SK-N-SH treated with all-trans-retinoic acid at 6 μM for 48 hours (cell line): ENCODE results near the gene NOXO1.
"Not testable (repeated sequence)": the region's sequence is repeated elsewhere in the genome, so short reads cannot be mapped to it uniquely, and the experiment has no call there.

Experiments
- ATAC-seq: fragments of 200-7000 bp; cut with Tn5 transposase; 3 replicates; pipeline ENCODE4 v1.9.1; 2020; ENCODE audit warnings: mild to moderate bottlenecking, moderate library complexity
- BACH2 ChIP-seq: fragments of 250-450 bp; sonication (Bioruptor Pico); IDR thresholded peaks from 2 replicates; pipeline ENCODE4 v1.9.0; 2021; ENCODE audit warnings: mild to moderate bottlenecking, borderline replicate concordance
- CSRNP3 ChIP-seq: fragments of 250-450 bp; sonication (Bioruptor Pico); IDR thresholded peaks from 2 replicates; pipeline ENCODE4 v1.5.1; 2021; ENCODE audit warnings: mild to moderate bottlenecking, moderate library complexity
- ESRRG ChIP-seq: fragments of 250-450 bp; sonication (Bioruptor Pico); IDR thresholded peaks from 2 replicates; pipeline ENCODE4 v1.6.1; 2021; ENCODE audit warnings: mild to moderate bottlenecking
- GLIS3 ChIP-seq: fragments of 250-450 bp; sonication (Bioruptor Pico); IDR thresholded peaks from 2 replicates; pipeline ENCODE4 v1.5.0; 2020; ENCODE audit warnings: mild to moderate bottlenecking, moderate library complexity
- ISL1 ChIP-seq: fragments of 250-450 bp; sonication (Bioruptor Pico); IDR thresholded peaks from 2 replicates; pipeline ENCODE4 v2.1.2; 2022; ENCODE audit warnings: mild to moderate bottlenecking, moderate library complexity
- PATZ1 ChIP-seq: fragments of 250-450 bp; sonication (Bioruptor Pico); IDR thresholded peaks from 2 replicates; pipeline ENCODE4 v1.8.0; 2020; ENCODE audit warnings: mild to moderate bottlenecking, moderate library complexity, borderline replicate concordance
- PPARA ChIP-seq: fragments of 250-450 bp; sonication (Bioruptor Pico); IDR thresholded peaks from 2 replicates; pipeline ENCODE4 v1.5.0; 2020; ENCODE audit warnings: mild to moderate bottlenecking, borderline replicate concordance
- RARB ChIP-seq: fragments of 250-450 bp; sonication (Bioruptor Pico); IDR thresholded peaks from 2 replicates; pipeline ENCODE4 v1.8.0; 2021; ENCODE audit warnings: mild to moderate bottlenecking, moderate library complexity
- TCF4 ChIP-seq: fragments of 250-450 bp; sonication (Bioruptor Pico); IDR thresholded peaks from 2 replicates; pipeline ENCODE4 v1.8.0; 2021; ENCODE audit warnings: mild to moderate bottlenecking, moderate library complexity, borderline replicate concordance
- ZC3H10 ChIP-seq: fragments of 250-450 bp; sonication (Bioruptor Pico); IDR thresholded peaks from 2 replicates; pipeline ENCODE4 v1.5.1; 2021; ENCODE audit warnings: mild to moderate bottlenecking, moderate library complexity
- ZFP30 ChIP-seq: fragments of 450-650 bp; formaldehyde crosslinking; IDR thresholded peaks from 2 replicates; pipeline ENCODE4 v1.5.0; 2022; ENCODE audit warnings: mild to moderate bottlenecking, moderate library complexity
- ZNF565 ChIP-seq: fragments of 450-650 bp; formaldehyde crosslinking; conservative IDR thresholded peaks from 2 replicates; pipeline ENCODE4 v1.5.0; 2020; ENCODE audit warnings: low read depth, mild to moderate bottlenecking, moderate library complexity
- ZNF70 ChIP-seq: fragments of 450-650 bp; formaldehyde crosslinking; IDR thresholded peaks from 2 replicates; pipeline ENCODE4 v1.5.0; 2020; ENCODE audit warnings: mild to moderate bottlenecking, moderate library complexity
- ZNF8 ChIP-seq: fragments of 450-650 bp; formaldehyde crosslinking; IDR thresholded peaks from 2 replicates; pipeline ENCODE4 v1.5.0; 2020; ENCODE audit warnings: mild to moderate bottlenecking, moderate library complexity
- TF ChIP-seq, protein P1 (sequence below): fragments of 250-450 bp; sonication (Bioruptor Pico); IDR thresholded peaks from 2 replicates; pipeline ENCODE4 v1.5.1; 2020; ENCODE audit warnings: low read depth, mild to moderate bottlenecking, moderate library complexity
- TF ChIP-seq, protein P2 (sequence below): fragments of 250-450 bp; sonication (Bioruptor Pico); IDR thresholded peaks from 2 replicates; pipeline ENCODE4 v1.5.0; 2020; ENCODE audit warnings: mild to moderate bottlenecking, moderate library complexity

Gene NOXO1

GRCh38 chr16:1942810-1943726 lies 38.2 kb downstream of the NOXO1 start, which contains the start of gene MSRB1:
Gene MSRB1 (minus strand): TSS chr16:1943199. CDS start chr16:1943156, 43 bp downstream.
- peak; percentile 97 for ATAC-seq

DNA sequence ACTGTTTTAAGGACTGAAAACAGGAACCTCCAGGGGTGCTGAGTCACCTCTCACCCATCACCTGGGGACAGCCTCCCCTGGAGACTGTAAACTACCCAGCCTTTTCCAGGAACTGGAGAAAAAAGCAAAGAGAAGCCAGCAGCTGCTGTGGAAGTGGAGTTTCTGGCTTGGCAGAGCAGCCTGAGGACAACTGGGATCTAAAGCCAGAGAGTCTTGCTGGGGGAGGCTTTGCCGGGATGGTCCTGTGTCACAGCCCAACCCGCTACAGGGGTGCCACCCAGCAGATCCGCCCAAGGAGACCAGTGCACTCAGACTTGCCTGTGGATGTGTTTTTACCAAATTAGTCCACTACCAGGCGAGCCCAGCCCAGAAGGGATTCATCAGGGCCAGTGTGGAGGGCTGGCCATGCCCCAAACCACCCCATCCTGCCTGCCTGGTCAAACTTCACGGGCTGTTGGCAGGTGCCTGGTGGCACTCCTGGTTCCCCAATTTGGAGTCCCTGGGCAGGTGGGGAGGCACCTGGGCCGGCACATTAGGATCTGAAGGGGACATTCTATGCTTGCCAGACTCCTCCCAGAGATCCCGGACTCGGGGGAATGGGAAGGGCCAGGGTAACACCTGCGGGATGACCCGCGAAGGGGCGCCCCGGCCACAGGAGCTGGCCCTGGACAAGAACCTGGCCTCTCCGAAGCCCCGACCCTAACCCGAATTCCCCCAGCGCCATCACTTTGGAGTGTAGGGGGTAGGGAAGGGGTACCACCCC lies 39.0 kb downstream of the NOXO1 start:
- TF ChIP-seq ZNF565 (CRISPR knock-in tag) (no peak), ZFP30 (no peak), RARB (CRISPR knock-in tag) (no peak), GLIS3 (CRISPR knock-in tag) (no peak), BACH2 (CRISPR knock-in tag) (no peak), ZNF70 (CRISPR knock-in tag) (no peak)
- peak; percentile 13 for ATAC-seq

More at GRCh38 chr16:1942810-1943726, 38.2 kb downstream of the NOXO1 start, which contains the start of gene MSRB1:
- TF ChIP-seq ZC3H10 (CRISPR knock-in tag), result no peak

GRCh38 chr16:1941162-1942046 lies 39.9 kb downstream of the NOXO1 start:
- TF ChIP-seq BACH2 (CRISPR knock-in tag) (no peak), RARB (CRISPR knock-in tag) (no peak), PPARA (CRISPR knock-in tag) (no peak), ZC3H10 (CRISPR knock-in tag) (no peak), CSRNP3 (CRISPR knock-in tag) (no peak), ZNF70 (CRISPR knock-in tag) (no peak), GLIS3 (CRISPR knock-in tag) (no peak), ZFP30 (no peak)
- TF ChIP-seq, all 23 proteins: peak for 0
- no peak for ATAC-seq

DNA sequence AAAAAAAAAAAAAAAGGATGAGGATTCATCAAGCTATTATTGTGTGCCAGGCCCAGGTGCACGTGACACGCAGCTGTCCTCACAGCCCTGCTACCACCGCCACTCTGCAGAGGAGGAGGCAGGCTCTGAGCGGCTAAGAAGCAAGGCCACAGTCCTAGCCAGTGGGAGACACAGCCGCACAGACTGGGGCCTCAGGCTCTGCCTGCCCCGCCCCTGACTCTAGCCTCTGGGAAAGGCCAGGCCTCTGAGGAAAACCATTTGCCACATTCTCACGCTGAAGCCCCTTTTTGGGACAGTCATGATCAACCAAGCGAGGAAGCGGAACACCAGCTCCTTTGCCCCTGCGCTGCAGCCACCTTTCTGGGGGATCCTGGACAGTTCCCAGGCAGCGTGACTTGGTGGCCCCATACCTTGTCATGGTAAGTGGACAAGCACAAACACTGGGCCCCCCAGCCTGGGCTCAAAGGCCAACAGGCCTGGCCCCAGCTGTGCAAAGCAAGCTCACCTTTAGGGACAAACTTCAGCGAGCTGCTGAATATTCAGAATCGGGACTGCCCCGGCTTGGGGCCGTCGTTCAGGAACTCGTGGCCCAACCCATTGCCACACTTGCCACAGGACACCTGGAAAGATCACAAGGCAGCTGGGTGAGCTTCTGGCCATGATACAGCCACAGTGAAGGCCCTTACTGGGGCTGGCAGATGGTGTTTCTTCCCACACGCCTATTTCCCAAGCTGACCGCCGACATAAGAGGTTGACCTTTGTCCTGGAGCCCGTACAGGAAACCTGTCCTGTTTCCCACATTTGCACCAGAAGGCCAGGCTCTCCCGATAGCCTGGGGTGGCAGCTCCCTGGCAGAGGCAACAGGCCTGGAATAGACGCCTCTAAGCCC lies 40.8 kb downstream of the NOXO1 start:
- TF ChIP-seq ESRRG (no peak), BACH2 (CRISPR knock-in tag) (no peak), TCF4 (CRISPR knock-in tag) (no peak), ZNF70 (CRISPR knock-in tag) (no peak), ZNF565 (CRISPR knock-in tag) (no peak), PATZ1 (CRISPR knock-in tag) (no peak), ISL1 (CRISPR knock-in tag) (no peak), ZNF8 (CRISPR knock-in tag) (no peak), ZFP30 (no peak)
- TF ChIP-seq, protein P1, sequence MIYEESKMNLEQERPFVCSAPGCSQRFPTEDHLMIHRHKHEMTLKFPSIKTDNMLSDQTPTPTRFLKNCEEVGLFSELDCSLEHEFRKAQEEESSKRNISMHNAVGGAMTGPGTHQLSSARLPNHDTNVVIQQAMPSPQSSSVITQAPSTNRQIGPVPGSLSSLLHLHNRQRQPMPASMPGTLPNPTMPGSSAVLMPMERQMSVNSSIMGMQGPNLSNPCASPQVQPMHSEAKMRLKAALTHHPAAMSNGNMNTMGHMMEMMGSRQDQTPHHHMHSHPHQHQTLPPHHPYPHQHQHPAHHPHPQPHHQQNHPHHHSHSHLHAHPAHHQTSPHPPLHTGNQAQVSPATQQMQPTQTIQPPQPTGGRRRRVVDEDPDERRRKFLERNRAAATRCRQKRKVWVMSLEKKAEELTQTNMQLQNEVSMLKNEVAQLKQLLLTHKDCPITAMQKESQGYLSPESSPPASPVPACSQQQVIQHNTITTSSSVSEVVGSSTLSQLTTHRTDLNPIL (CRISPR knock-in tag), result no peak
- TF ChIP-seq, protein P2, sequence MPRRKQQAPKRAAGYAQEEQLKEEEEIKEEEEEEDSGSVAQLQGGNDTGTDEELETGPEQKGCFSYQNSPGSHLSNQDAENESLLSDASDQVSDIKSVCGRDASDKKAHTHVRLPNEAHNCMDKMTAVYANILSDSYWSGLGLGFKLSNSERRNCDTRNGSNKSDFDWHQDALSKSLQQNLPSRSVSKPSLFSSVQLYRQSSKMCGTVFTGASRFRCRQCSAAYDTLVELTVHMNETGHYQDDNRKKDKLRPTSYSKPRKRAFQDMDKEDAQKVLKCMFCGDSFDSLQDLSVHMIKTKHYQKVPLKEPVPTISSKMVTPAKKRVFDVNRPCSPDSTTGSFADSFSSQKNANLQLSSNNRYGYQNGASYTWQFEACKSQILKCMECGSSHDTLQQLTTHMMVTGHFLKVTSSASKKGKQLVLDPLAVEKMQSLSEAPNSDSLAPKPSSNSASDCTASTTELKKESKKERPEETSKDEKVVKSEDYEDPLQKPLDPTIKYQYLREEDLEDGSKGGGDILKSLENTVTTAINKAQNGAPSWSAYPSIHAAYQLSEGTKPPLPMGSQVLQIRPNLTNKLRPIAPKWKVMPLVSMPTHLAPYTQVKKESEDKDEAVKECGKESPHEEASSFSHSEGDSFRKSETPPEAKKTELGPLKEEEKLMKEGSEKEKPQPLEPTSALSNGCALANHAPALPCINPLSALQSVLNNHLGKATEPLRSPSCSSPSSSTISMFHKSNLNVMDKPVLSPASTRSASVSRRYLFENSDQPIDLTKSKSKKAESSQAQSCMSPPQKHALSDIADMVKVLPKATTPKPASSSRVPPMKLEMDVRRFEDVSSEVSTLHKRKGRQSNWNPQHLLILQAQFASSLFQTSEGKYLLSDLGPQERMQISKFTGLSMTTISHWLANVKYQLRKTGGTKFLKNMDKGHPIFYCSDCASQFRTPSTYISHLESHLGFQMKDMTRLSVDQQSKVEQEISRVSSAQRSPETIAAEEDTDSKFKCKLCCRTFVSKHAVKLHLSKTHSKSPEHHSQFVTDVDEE (CRISPR knock-in tag), result no peak
- no peak for ATAC-seq

DNA sequence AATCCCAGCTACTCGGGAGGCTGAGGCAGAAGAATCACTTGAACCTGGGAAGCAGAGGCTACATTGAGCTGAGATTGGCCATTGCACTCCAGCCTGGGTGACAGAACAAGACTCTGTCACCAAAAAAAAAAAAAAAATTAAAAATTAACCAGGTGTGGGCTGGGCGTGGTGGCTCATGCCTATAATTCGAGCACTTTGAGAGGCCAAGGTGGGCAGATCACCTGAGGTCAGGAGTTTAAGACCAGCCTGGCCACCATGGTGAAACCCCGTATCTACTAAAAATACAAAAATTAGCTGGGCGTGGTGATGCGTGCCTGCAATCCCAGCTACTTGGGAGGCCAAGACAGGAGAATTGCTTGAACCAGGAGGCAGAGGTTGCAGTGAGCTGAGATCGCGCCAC lies 41.4 kb downstream of the NOXO1 start:
- not testable (repeated sequence) for ATAC-seq
